DOHH2 (cell line): ENCODE measurements around the gene SLC35F5.

ENCODE experiments used
- CTCF ChIP-seq: fragments of 200-600 bp; sonication (generic); IDR thresholded peaks from one replicate; pipeline ENCODE4 v1.5.1; 2014; ENCODE audit warnings: antibody characterized with exemption, mild to moderate bottlenecking, low read depth, low read length; ENCODE audit not compliant: poor library complexity, severe bottlenecking
- EZH2phosphoT487 ChIP-seq: fragments of 200-600 bp; sonication (generic); IDR thresholded peaks from 2 replicates; pipeline ENCODE4 v1.6.1; 2017; ENCODE audit warnings: borderline replicate concordance, mild to moderate bottlenecking, antibody characterized with exemption, low read length, moderate library complexity, mixed read lengths

- TF ChIP-seq CTCF (no peak), EZH2phosphoT487 (no peak)
These were observed 57.5 kb downstream of the SLC35F5 start for GRCh38 chr2:113698892-113699447.
